ENCODE measurements around the gene OSBPL3.

Gene OSBPL3

GRCh38 chr7:24902276-24902675, 77.7 kb downstream of the OSBPL3 start:
- no peak for TF ChIP-seq CTCF (conservative IDR thresholded peaks at IDR 0.05; ENCODE audit: low read depth)
- CTCF ChIA-PET = interaction anchor here (1.0 kb wide), 1 partner anchor 77 kb away, joined by 3 read pairs; no protein-coding TSS in a partner anchor
- POLR2A ChIA-PET (ENCODE audit: low non-redundant PET) = no interaction called here

GRCh38 chr7:24899905-24900304, 80.1 kb downstream of the OSBPL3 start:
- TF ChIP-seq CTCF (conservative IDR thresholded peaks at IDR 0.05; ENCODE audit: low read depth) = no peak
- no peak for DNase-seq (ENCODE audit: low spot score)
- ChIA-PET POLR2A (ENCODE audit: low non-redundant PET) (no interaction called here), CTCF (interaction anchor here (0.6 to 0.7 kb wide), 2 partner anchors 79 to 666 kb away, joined by 3 to 4 read pairs; no protein-coding TSS in a partner anchor)
- no peak overlapping the region for H3K27ac ChIP-seq

More at GRCh38 chr7:24902276-24902675, 77.7 kb downstream of the OSBPL3 start:
- H3K27ac ChIP-seq = no peak overlapping the region
- no peak for DNase-seq (ENCODE audit: low spot score)

- TF ChIP-seq CTCF (conservative IDR thresholded peaks at IDR 0.05; ENCODE audit: low read depth) = no peak
- POLR2A ChIA-PET (ENCODE audit: low non-redundant PET) = no interaction called here
- CTCF ChIA-PET = interaction anchor here (0.6 kb wide), 1 partner anchor 87 kb away, joined by 3 read pairs; no protein-coding TSS in a partner anchor
- no peak for DNase-seq (ENCODE audit: low spot score)
- H3K27ac ChIP-seq = no peak overlapping the region
These were observed 80.8 kb downstream of the OSBPL3 start for GRCh38 chr7:24899161-24899560.

GRCh38 chr7:24898691-24899090, 81.3 kb downstream of the OSBPL3 start:
- CTCF ChIA-PET = no interaction called here
- POLR2A ChIA-PET (ENCODE audit: low non-redundant PET) = no interaction called here
- no peak overlapping the region for H3K27ac ChIP-seq
- TF ChIP-seq CTCF (conservative IDR thresholded peaks at IDR 0.05; ENCODE audit: low read depth) = no peak
- no peak for DNase-seq (ENCODE audit: low spot score)

GRCh38 chr7:24896031-24896501, 83.9 kb downstream of the OSBPL3 start:
- ChIA-PET POLR2A (ENCODE audit: low non-redundant PET) (no interaction called here), CTCF (interaction anchor here (0.7 to 0.9 kb wide), 2 partner anchors 29 to 83 kb away, joined by 3 read pairs; no protein-coding TSS in a partner anchor)
- DNase-seq (ENCODE audit: low spot score) = no peak
- no peak overlapping the region for H3K27ac ChIP-seq
- no peak for TF ChIP-seq CTCF (conservative IDR thresholded peaks at IDR 0.05; ENCODE audit: low read depth)

GRCh38 chr7:24894429-24895221, 85.4 kb downstream of the OSBPL3 start:
- TF ChIP-seq CTCF (conservative IDR thresholded peaks at IDR 0.05; ENCODE audit: low read depth) = no peak
- no peak for DNase-seq (ENCODE audit: low spot score)
- H3K27ac ChIP-seq = no peak overlapping the region
- ChIA-PET POLR2A (ENCODE audit: low non-redundant PET) (no interaction called here), CTCF (interaction anchor here (0.6 to 0.7 kb wide), 2 partner anchors 30 to 329 kb away, joined by 3 to 4 read pairs; no protein-coding TSS in a partner anchor)

All from RWPE1 (cell line).